RPMI8226 (cell line): Measurements from ENCODE around the gene ARHGAP12.

Experiments used
- DNase-seq: peaks from one replicate; pipeline ENCODE4 v3.0.0-alpha.2; 2015

The ARHGAP12 gene

DNA sequence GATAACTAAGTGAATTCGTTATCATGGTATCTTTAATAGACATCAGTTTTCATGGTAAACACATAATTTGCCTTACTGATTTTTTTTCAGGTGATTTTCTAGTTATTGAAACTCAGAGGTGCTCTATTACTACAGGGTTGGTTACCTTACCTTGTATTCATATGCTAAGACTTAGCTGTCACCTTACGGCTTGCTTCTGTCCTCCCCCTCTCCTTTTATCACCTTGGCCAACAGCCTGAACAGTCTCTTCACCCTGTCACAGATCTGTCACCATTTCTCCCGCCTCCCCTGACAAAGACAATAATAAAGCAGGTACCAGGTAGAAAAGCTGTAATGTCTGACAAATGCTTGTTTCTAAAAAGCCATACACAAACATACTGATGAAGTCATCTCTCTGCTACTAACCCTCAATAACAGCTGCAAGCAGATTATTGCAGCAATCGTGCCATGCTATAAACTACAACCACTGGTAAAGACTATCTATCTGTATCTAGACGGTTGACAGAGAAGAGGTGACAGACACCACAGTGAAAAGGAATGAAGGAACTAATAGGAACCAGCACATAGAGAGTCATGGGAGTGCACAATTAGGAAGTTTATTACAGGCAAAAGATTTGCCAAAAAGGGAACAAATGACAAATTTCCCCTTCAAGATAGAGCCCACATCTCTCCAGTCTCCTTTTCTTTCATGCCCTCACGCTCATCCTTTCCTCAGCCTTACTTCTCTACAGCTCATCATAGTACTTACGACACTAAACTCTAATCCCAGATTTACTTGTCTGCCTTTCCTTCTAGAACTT is 57.2 kb downstream of the ARHGAP12 start:
- no peak for DNase-seq

- DNase-seq: no peak
Observed at GRCh38 chr10:31867646-31868045, 61.0 kb downstream of the ARHGAP12 start.

DNA sequence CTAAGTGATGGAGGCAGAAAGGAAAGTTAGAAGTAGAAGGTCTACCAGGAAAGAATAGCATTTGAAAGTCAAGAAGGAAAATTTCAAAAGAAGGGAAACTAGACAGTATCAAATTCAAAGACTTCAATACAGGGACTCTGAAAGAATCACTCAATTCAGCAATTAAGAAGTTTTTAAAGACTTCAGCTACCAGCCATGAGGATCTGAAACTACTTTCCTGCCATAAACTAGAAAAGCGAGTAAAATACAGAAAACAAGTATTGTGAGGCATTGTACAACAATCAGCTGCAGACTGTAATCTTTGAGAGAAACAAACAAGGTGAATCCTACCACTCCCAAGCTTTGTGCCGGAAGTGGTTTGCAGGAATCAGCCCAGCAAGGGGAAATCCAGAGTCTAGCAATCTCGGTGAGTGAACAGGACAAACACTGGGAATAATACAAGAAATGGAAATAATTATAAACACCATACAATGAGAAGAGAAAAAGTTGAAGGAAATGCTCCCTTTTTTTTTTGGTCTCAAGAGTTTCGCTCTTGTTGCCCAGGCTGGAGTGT is 62.4 kb downstream of the ARHGAP12 start:
- peak; percentile 19 for DNase-seq

- no peak for DNase-seq
Observed at GRCh38 chr10:31864834-31865518, 63.7 kb downstream of the ARHGAP12 start.

DNA sequence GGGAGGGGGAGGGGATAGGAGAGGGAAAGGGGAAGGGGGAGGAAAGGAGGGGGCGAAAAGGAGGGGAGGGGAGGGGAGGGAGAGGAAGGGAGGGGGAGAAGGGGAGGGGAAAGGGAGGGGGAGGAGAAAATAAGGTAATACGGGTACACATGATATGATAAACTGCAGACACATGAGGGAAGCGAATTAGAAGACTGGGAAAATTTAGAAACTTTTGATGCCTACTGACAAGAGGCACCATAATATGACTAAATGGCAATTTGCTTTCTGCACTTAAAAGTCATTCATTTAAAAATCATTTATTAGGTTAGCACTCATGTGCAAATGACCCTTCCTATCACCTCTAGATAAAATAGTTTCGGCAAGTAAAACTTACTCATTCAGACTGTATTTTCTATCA is 73.6 kb downstream of the ARHGAP12 start:
- DNase-seq: no peak

DNA sequence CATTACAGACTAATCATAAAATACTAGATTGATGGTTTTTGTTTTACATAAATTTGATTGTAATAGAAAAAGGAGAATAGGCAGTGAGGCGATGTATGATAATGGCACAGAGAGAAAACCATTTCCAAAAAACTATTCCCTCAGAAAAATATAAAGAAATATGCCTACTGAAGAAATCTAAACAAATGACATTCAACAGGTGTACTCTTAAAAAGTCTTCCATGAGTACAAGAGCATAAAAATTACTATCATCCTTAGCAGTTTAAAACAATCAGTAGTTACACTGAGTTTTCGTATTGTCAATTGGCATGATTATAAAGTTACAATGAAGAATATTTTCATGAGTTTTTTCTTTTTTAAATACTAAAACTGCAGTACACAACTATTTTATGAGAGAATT is 75.0 kb downstream of the ARHGAP12 start:
- no peak for DNase-seq

GRCh38 chr10:31851216-31851615 is 77.4 kb downstream of the ARHGAP12 start:
- no peak for DNase-seq

DNA sequence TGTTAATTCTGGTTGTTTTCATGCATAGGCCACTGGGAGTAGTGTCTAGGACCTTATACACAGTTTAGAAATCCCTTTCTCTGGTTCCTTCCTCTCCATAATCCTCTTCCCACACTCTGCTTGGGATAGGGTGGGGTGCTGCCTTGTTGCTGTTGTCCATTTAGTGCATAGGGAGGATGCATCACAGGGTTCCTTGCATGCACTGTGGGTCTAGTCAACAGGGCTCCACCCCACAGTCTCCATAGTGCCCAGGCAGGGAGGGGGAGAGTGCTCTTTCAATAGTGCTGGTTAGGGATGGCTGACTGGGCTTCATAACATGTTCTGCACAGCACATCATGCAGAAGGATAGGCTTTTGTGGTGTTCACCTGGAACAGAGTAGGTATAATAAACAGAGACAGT is 81.1 kb downstream of the ARHGAP12 start:
- no peak for DNase-seq

- no peak for DNase-seq
Observed at GRCh38 chr10:31838709-31839108, 89.9 kb downstream of the ARHGAP12 start.

GRCh38 chr10:31838065-31838464 is 90.6 kb downstream of the ARHGAP12 start:
- no peak for DNase-seq

DNA sequence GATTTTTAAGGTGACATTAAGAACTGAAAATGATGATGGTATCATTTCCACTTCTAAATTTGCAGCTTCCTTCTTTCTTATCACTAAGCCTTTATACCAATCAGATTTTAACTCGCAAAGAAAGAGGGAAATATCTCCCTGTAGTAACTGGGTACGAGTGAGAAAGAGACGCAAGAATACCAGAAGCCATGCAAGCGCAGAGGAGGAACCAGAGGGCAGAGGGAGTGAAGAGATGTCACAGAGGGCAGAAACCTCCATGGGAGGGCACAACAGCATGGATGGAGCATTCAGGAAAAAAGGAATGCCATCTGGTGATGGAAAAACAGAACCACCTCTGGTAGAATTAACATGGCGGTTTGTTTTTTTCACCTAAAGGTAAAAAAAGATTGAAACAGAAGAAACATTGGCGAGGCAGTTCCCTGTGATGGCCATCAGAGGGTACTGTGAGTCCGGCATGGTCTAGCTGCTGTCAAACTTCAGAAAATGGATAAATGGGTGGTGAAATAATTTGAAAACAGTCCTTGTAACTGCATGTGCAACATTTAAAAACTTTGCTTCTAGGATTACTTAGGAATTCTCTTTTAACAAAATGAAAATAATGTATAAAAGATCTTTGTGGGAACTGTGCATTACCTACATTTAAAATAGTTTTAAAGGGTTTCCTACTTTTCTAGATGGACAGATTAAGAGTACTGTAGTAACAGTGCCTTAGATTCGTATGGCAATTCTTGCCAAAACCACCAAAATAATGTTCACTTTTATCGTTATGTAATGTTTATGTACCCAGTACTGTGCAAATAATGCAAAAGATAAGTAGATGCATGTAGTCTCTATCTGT is 91.8 kb downstream of the ARHGAP12 start:
- peak; percentile 9 for DNase-seq

- no peak for DNase-seq
Observed at GRCh38 chr10:31833753-31834152, 94.9 kb downstream of the ARHGAP12 start.

GRCh38 chr10:31832261-31832660 is 96.4 kb downstream of the ARHGAP12 start:
- no peak for DNase-seq

- no peak for DNase-seq
Observed at GRCh38 chr10:31830887-31831286, 97.7 kb downstream of the ARHGAP12 start.

DNA sequence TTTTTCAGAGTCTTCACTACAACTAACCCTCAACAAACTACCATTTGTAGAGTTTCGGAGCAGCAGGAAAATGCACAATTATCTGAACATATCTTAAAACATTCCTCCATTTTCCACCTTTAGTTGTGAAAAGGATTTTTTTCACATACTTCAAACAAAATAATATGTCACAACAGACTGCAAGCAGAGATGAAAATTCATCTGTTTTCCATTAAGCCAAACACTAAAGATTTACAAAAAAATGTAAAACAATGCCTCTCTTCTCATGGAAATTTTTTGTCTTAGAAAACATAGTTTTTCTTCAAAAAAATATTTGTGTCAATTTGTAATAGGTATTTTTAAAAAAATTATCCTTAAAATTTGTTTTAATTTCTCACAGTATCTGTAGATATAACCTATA is 98.9 kb downstream of the ARHGAP12 start:
- DNase-seq: no peak

GRCh38 chr10:31823358-31823757 is 105.3 kb downstream of the ARHGAP12 start:
- DNase-seq: no peak

GRCh38 chr10:31822616-31823318 is 105.9 kb downstream of the ARHGAP12 start:
- DNase-seq: no peak

DNA sequence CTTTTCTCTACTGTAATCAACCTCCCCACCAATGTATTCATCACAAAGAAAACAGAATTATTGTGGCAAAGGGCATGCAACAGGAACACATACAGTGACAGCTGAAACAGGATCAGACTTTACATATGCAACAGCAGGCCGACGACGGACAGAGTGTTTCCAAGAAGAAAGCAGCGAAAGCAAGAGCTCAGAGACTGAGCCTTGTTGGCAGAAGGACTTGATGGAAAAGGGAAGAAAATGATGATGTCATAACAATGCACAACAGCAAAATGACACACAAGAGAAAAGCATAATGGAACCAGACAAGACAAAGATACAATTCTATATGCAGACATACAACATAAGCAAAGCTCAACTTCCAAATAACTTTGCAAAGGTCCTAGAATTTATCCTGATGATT is 106.5 kb downstream of the ARHGAP12 start:
- DNase-seq: no peak

DNA sequence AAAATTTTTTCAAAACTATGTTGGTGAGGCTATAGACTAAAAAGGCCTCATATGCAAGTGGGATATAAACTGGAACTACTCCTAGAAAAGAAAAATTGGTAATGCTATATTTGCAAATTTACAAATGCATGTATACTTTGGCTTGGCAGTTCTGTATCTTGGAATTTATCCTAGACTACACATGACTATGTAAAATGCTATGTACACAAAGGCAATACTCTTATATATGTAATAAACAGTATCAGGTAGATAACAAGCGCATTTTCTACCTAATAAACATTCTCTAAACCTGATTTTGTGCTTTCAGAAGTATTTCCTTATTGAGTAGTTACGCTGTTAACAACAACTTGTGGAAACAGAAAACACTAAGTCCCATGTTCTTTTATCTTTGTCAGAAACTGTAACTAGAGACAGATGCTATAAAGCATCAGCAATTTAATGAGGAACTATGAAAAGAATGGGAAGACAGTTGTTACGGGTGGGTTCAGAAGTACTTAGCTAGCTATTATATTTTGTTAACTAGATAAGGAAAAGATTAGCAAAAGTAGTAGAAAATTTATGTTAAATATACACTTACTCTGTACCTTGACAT is 107.8 kb downstream of the ARHGAP12 start:
- DNase-seq: no peak

DNA sequence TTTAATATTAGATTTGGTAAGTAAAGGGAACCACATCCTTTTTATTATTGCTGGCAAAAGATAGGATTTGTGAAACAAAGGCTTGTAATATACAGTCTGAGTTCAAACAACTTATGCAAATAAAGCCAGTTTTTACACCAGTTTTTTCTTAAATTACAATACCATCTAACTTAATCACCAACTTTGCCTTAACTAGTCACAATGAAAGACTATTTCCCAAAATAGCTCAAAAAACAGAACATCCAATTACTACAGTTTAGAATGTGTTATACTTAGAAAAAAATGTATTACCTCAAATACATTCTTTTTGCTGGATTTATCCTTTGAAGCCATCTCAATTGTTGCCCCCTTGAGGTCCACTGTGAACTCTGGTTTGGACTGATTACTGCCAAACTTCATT is 108.5 kb downstream of the ARHGAP12 start:
- DNase-seq: no peak

DNA sequence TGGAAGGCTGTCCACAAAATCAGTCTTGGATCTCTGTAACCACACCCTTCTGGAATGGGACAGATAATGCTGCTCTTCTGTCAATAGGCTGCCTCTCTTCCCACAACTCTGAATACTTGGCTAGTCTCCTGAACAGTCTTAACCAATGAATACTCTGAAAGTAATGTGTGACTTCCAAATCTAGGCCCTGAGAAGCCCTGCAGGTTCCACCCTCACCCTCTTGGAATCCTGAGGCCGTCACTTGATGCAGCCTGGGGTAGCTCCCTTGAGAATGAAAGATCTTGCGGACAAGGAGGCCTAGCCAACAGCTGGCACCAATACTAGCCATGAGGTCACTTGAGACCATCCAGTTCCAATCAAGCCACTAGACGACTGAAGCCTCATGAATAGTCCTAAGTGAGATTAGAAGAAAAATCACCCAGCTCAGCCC is 109.2 kb downstream of the ARHGAP12 start:
- no peak for DNase-seq

DNA sequence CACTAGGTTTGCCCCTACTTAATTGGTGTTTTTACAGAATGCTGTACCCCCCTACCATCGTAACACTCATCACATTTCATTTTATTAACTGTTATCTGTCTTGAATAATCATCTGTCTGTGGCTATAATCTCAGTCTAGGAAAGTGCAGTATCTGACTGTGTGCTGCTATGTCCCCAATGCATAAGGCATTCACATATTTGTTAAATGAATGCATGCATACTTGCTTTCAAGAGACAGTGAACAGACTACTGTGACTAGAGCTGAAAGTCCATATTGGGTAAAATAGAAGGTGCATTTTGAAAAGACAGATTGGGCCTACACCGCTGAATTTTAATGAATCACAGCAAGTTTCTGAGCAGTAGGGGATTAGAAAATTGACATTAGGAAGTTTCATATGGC is 112.3 kb downstream of the ARHGAP12 start:
- no peak for DNase-seq
